Ovary (tissue), 9 donors: Measurements from ENCODE around the gene TNFRSF14. TPM values are rescaled to one million over a fixed set of nuclear protein-coding genes. Genes with fewer than 3 reads are reported as not detected.

Experiments used
- DNase-seq, 5 donors: peaks; one replicate each; pipeline ENCODE4 v3.0.0-alpha.2; 2019 to 2020
- H3K27ac ChIP-seq, 2 donors: fragments of 200-600 bp; one replicate each; pipeline versions ENCODE4 v1.5.1 to v1.8.0; 2019 to 2022
- H3K27me3 ChIP-seq: fragments of 200-600 bp; one replicate; pipeline ENCODE4 v1.8.0; 2022
- H3K36me3 ChIP-seq: fragments of 200-600 bp; sonication (generic); one replicate; pipeline ENCODE4 v1.5.1; 2019
- H3K4me1 ChIP-seq: one replicate; pipeline ENCODE4 v1.8.1; 2013; ENCODE audit warnings: mild to moderate bottlenecking, moderate library complexity; ENCODE audit not compliant: insufficient read depth
- H3K4me3 ChIP-seq: fragments of 200-600 bp; sonication (generic); one replicate; pipeline ENCODE4 v1.5.1; 2017
- H3K9me3 ChIP-seq, 2 donors: fragments of 200-600 bp in 1 of 2; sonication (generic) in 1 of 2; one replicate each; pipeline versions ENCODE4 v1.5.1 to v1.8.1; 2013 to 2019; ENCODE audit warnings: mild to moderate bottlenecking in 1 of 2, moderate library complexity in 1 of 2
- CTCF ChIP-seq, 3 donors: fragments of 450-650 bp in 2 of 3; fragments of 200-600 bp in 1 of 3; IDR thresholded peaks; one replicate each; pipeline versions ENCODE4 v1.5.1 to v1.8.0; 2016 to 2022; ENCODE audit warnings: antibody characterized with exemption in 3 of 3, mild to moderate bottlenecking in 1 of 3
- EP300 ChIP-seq: sonication (generic); formaldehyde crosslinking; IDR thresholded peaks from one replicate; pipeline ENCODE4 v1.6.1; 2017; ENCODE audit warnings: antibody characterized with exemption
- POLR2A ChIP-seq: fragments of 450-650 bp; IDR thresholded peaks from one replicate; pipeline ENCODE4 v1.6.1; 2017; ENCODE audit warnings: antibody characterized with exemption, mild to moderate bottlenecking, moderate library complexity
- WGBS, 3 donors: extraction: QIAGEN DNeasy Blood & Tissue Kit in 1 of 3; methylation state at CpG; one replicate each; pipeline versions ENCODE4 v1.1.5 to v1.1.7; 2013 to 2017; 5-methylcytosine and 5-hydroxymethylcytosine counted together
- intact Hi-C, 4 donors: fragments of 100-400 bp; cut with DNase I; formaldehyde crosslinking; loops; one replicate each; pipeline versions ENCODE4 v1.11.0 to v1.15.1; 2022 to 2023
- polyA plus RNA-seq, 2 donors: library from polyadenylated mRNA; stranded (reverse); fragments of 200-250 nt in 1 of 2; fragments of 350-450 nt in 1 of 2; fragmentation: Illumina TruSeq in 1 of 2; extraction: RNeasy Lipid Tissue Mini Kit (QIAGEN cat#74804) in 1 of 2; gene quantifications; one replicate each; pipeline ENCODE4 v1.2.3, GENCODE V29; 2013 to 2014
- total RNA-seq, 7 donors: library from RNA; depleted of rRNA in 2 of 7; stranded (reverse); fragments of >200 nt in 2 of 7; fragmentation: NEBNext Ultra II Directional in 3 of 7; extraction: Animal tissue kit (Norgen Biotek cat#: 25700) in 3 of 7; gene quantifications; one replicate each; pipeline versions ENCODE4 v1.1.0 to v1.2.4, GENCODE V29; 2016 to 2023
- donor health status: DM: no; HTN: no; CAD: no; lungs with moderate emphysema.
- donor health status: DM: no; HTN: no; CAD: no.
- donor health status: Bipolar disorder and iron deficiency.
- donor health status: DM: yes; HTN: yes; CAD: no.
- donor health status: DM: no; HTN: no; CAD: no.
- donor health status: DM: yes; HTN: yes; CAD: no.

TNFRSF14 gene
- total and polyA plus RNA-seq, 9 donors, result 4.3 to 78.5 (median 57.6) TPM

GRCh38 chr1:2545754-2546514 lies 10.2 kb upstream of the TNFRSF14 start:
- Histone ChIP-seq H3K4me3 (peak overlapping the region; percentile 37), H3K27me3 (no peaks in the 10 kb centered on the region), H3K36me3 (no peaks in the 10 kb centered on the region), H3K4me1 (peaks cover 21% of the 10 kb centered on the region), H3K27ac (peak overlapping the region in 1 of 2 donors; percentile 29), H3K9me3 (no peaks in the 10 kb centered on the region)
- intact Hi-C loops, result loop anchor here in 3 of 4 donors (5.0 to 10.0 kb wide), 2 partner anchors 129 to 371 kb away; no protein-coding TSS in a partner anchor
- 5 to 10% (median 8%) methylated on average over 27 to 43 of the region's 43 CpGs for WGBS, 3 donors
- peak in 3 of 5 donors; percentile 58 to 76 (median 76) for DNase-seq
- no peak for TF ChIP-seq CTCF (IDR thresholded peaks at IDR 0.05)
- TF ChIP-seq POLR2A, result no peak
- TF ChIP-seq EP300, result no peak

- intact Hi-C loops, result loop anchor here (1.0 to 10.0 kb wide), 3 partner anchors 129 to 372 kb away; no protein-coding TSS in a partner anchor
- Histone ChIP-seq H3K9me3 (no peaks in the 10 kb centered on the region), H3K4me1 (peaks cover 21% of the 10 kb centered on the region)
Measured at GRCh38 chr1:2546515-2547209, 9.5 kb upstream of the TNFRSF14 start.

GRCh38 chr1:2547210-2548067 lies 8.7 kb upstream of the TNFRSF14 start:
- Histone ChIP-seq H3K27ac (peak overlapping the region; percentile 6 to 44), H3K27me3 (no peaks in the 10 kb centered on the region)

More at GRCh38 chr1:2546515-2547209, 9.5 kb upstream of the TNFRSF14 start:
- DNase-seq, result peak in 1 of 5 donors; percentile 65
- H3K4me3 ChIP-seq, result peak overlapping the region; percentile 37
- H3K36me3 ChIP-seq, result no peaks in the 10 kb centered on the region
- 1% methylated on average over 38 to 52 of the region's 52 CpGs for WGBS, 3 donors
- H3K27ac ChIP-seq, result peak overlapping the region in 1 of 2 donors; percentile 26
- TF ChIP-seq EP300 (no peak), POLR2A (no peak), CTCF (IDR thresholded peaks at IDR 0.05) (no peak)
- H3K27me3 ChIP-seq, result no peaks in the 10 kb centered on the region

More at GRCh38 chr1:2547210-2548067, 8.7 kb upstream of the TNFRSF14 start:
- peak overlapping the region; percentile 37 for H3K4me3 ChIP-seq
- H3K4me1 ChIP-seq, result peaks cover 21% of the 10 kb centered on the region
- H3K36me3 ChIP-seq, result no peaks in the 10 kb centered on the region
- no peak for DNase-seq
- 10 to 12% (median 11%) methylated on average over 26 to 27 of the region's 27 CpGs for WGBS, 3 donors
- no peak for TF ChIP-seq CTCF (IDR thresholded peaks at IDR 0.05)
- TF ChIP-seq POLR2A, result no peak
- TF ChIP-seq EP300, result no peak
- intact Hi-C loops, result loop anchor here (1.0 to 10.0 kb wide), 5 partner anchors 130 to 373 kb away; no protein-coding TSS in a partner anchor
- H3K9me3 ChIP-seq, result no peaks in the 10 kb centered on the region
